Measurements from ENCODE around the gene ZNF473.

The ZNF473 gene

DNA sequence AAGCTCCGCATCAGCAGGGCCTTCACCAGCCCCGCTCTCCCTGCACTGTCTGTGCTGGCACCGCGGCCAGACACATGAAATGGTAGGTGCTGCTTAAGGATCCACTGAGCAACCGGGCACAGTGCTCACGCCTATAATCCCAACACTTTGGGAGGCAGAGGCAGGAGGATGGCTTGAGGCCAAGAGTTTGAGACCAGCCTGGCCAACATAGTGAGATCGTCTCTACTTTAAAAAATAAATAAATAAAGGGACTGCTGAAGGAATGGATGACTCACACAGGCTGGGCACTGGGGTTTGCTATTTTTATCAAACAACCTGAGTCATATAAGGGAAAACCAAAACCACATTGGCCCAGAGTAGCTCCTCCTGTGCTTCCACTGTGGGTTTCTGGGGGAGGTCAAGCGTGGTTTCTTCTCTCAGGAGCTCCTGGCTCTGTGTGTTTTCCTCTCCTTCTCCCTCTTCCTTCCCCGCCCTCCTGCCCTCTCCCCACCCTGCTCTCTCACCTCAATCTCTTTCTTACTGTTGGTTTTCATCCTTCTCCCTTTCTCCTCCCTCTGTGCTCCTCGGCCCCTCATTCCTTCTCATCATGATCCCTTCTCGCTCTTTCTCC, 21.9 kb upstream of the ZNF473 start:
- DNase-seq: no peak

DNA sequence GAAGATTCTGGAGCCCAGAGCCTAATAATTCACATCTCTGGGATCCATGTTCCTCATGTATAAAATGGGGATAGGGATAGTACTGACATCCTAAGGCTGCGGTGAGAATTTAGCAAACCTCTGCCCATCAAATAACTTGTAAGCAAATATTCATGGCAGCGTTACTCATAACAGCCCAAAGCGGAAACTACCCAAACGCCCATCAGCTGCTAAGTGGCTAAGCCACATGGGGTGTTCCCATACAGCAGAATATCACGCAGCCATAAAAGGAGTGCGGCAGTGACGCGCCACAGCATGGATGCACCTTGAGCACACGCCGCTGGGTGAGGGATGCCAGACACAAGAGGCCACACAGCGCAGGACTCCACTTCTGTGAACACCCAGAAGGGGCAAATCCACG, 20.4 kb upstream of the ZNF473 start:
- DNase-seq: no peak

DNA sequence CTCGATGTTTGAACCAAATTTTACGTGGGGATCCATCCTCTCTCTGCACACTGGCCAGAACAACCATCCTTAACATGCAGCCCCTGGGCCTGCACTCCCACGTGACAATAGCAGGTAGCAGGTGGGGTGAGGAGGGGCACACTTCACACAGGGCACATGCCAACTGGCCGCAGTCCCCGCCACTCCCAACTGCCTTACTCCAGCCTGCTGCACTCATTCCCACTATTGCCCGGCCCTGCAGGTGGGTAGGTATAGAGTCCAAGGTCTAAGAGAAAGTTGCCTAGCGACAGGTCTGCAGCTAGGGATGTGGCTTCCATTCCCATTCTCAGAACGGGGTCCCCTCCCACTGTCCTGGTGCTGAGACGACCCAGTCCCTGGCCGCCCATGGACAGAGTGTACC, 18.6 kb upstream of the ZNF473 start:
- DNase-seq: no peak

DNA sequence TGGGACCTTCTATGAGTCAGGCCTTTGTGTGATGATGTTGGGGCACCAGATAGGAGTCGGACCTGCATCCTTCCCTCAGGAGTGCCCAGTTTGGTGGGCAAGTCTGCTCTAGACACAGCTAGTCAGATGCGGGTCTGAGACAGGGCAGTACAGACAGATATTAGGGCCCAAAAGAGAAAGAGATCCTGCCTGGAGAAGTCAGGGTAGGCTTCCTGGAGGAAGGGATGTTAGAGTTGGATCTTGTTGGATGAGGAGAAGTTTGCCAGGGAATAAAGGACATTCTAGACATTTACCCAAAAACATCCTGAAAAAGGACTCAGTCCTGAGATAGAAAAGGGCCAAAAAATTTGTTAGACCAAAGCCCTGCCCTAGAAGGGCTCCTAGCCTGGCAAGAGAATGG, 17.9 kb upstream of the ZNF473 start:
- DNase-seq: no peak

DNA sequence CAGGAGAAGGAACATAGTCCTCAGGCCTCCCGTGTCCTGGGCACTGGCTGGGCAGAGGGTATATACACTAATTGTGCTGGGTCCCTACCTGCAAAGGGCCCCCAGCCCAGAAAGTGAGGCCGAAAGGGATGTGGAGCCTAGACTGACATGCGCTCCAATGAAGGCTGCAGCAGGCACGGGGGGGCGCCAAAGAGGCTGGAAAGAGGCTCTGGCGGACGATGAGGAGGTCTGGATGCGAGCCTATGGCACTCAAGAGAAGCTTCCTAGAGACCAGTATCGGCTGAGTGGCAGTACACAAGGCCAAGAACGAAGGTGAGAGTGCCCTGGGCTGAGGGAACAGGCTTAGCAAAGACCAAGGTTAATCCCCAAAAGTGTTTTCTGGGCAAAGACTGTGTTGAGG, 17.3 kb upstream of the ZNF473 start:
- DNase-seq: no peak

DNA sequence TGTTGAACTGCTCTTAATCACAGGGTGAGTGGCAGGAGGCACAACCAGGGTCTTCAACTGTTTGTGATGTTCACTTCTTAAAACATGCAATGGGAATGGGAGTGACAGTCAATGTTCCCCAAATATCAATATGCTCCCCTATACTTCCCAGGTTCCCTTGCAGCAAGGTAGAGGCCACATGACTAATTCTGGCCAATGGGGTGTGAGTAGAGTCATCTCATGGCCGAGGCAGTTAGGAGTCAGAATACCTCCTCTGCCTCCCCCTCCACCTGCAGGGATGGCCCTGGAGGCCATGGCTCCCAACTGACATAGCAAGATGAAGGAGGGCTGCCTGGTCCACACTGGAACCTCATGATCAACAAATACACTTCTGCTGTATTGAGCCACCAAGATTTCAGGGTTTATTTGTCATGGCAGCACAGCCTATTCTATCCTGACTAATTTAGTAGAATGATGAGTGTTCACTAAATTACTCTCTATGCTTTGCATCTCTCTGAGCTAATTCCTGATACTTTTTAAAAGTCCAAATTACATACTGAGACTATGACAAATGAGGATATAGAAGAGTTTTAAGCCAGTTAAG, 9.5 kb upstream of the ZNF473 start:
- no peak for DNase-seq

DNA sequence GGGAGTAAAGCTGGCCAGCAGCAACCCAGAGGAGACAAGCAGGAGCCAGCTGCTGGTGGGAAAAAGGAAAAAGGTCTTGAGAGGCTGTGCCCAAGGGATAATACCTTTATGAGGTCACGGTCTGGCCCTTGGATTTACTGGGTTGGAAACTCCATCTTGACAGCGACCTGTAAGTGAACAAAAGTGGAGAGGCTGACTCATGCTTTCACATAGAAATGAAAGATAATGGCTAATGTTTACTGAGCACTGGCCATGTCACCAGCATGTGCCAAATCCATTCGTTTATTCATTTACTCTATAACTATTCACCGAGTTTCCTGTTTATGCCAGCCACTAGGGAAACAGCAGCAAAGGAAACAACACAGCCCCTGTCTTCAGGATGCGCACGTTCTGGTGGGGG, 5.3 kb upstream of the ZNF473 start:
- DNase-seq: no peak

DNA sequence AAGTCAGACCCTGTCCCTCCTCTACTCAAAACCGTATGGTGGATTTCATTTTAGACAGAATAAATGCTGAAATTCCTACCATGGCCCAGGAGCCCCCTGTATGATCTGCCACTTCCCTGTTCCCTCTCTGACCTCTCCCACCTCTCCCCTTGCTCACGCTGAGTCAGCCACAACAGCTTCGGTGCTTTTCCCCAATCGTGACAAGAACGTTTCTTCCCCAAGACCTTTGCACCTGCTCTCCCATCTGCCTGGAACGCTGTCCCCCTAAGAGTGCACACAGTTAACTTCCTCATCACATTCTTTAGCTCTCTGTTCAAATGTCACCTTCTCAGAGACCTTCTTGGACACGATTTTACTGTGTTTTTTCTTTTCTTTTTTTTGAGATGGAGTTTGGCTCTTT, 3.0 kb upstream of the ZNF473 start:
- DNase-seq: no peak

DNA sequence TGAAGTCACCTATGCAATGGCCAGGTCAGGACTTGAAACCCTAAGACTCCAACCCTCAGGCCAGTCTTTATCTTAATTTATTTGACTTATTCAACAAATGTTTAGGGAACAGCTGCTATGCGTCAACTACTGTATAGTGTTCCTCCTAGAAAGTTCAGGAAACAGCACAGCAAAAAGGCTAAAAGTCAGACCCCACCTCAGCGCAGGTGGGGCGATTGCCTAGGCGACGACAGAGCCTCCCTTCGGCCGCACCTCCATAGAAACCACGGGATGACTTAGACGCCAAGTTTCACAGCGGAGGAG, 1.1 kb upstream of the ZNF473 start:
- peak; percentile 19 for DNase-seq

DNA sequence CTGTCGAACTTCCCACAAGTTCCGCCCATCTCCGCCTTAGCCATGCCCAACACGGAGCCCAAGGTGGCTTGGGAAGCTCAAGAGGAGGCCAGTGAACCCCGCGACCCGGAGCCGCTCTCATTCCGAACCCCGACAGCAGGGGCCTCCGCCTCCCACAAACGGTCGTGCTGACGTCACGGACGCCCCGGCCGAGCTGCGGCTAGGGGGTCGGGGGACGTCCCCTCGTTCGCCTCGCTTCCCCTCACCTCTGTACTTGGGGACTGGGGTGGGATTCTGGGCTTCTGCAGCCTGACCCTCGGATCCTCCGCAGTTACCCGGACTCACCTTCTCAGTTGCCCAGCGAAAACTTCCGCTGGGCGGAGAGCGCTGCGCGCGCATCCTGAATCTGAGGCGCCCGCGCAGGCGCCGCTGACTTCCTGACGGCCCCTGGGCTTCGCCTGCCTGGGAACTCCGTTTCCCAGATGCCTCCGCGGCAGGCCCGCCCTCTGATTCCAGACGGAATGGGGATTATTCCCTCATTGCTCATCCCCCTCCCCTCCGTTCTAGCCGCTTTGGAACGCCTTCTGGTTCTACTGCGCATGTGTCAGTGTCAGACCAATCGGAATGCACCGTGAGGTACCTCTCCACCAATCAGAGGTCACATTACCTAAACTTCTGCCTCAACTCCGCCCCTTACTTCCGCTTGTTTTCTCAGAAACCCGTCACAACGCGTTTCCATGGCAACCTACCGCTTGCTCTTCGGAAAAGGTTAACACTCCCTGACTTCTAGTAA, 597 bp upstream of the ZNF473 start, which contains the start of gene VRK3:
TSS of gene VRK3 (minus strand) at position 351 of the 772 bp plus-strand sequence. CDS start 9,210 bp downstream, outside the sequence.
- peak; percentile 100 for DNase-seq

DNA sequence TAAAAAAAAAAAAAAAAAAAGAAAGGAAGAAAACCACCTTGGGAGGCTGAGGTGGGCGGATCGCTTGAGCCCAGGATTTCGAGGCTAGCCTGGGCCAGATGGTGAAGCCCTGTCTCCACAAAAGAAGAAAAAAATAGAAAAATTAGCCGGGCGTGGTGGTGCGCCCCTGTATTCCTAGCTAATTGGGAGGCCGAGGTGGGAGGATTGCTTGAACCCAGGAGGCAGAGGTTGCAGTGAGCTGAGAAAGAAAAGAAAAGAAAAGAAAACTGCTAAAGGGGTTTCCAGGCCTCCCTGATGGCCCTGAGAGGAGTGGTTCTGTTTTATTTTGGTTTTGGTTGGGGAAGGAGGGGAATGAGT, 723 bp downstream of the ZNF473 start:
- no peak for DNase-seq

DNA sequence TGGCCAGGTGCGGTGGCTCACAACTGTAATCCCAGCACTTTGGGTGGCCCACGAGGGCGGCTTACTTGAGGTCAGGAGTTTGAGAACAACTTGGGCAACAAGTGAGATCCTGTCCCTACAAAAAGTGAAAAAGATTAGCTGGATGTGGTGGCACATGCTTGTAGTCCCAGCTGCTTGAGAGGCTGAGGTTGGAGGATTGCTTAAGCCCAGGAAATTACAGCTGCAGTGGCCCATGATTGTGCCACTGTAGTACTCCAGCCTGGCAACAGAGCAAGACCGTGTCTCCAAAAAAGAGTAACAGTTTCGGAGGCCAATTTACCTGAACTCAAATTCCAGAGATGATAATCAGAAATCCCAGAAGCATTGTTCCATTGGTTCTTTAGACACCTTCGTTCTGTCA, 4.4 kb downstream of the ZNF473 start:
- DNase-seq: no peak

DNA sequence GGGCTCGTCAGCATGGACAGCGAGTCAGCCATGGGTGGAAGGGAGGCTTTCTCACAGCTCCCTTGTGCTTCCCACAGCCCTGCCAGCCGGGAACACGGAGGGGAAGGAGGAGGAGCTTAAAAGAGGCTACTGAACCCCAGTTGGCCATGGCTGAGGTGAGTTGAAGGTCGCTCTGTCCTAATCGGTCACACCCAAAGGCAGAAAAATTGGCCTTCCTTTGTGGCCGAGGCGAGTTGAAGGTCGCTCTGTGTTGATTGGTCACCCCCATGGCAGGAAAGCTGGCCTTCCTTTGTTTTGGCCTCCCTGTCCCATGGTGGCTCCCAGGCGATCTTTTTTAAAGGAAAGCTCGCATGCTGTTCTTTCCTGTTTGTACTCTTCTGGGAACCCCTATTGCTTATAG, 5.1 kb downstream of the ZNF473 start:
- DNase-seq: no peak

DNA sequence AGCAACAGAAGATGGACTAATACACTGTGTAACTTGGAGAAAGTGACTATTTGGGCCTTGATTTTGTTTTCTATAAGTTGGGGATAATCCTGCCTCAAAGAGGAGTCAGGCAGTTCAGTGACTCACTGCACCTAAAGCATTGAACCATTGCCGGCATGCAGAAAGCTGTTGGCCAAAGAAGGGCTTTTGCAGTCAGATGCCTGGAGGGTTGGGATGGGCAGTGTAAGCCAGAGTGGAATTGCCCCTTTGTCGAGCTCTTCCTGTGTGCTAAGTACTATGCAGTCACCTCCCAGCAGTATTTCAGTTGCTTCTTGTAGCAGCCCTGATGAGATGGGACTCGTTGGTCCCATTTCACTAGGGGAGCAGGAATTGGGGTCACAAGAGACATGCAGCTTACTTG, 11.1 kb downstream of the ZNF473 start:
- DNase-seq: no peak

DNA sequence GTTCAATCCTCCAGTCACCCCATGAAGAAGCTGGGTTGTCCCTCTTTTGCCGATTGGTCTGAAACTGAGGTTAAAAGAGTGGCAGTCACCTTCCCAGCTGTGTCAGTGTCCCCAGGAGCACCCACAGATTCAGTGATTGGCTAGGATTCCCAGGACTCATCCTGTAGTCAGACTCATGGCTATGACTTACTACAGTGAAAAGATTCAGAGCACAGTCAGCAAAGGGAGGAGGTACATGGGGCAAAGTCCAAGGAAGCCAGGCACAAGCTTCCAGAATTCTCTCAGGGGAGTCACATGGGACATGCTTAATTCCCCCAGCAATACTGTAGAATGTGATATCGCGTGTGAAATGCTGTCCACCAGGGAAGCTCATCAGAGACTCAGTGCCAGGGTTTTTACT, 14.2 kb downstream of the ZNF473 start:
- DNase-seq: no peak

DNA sequence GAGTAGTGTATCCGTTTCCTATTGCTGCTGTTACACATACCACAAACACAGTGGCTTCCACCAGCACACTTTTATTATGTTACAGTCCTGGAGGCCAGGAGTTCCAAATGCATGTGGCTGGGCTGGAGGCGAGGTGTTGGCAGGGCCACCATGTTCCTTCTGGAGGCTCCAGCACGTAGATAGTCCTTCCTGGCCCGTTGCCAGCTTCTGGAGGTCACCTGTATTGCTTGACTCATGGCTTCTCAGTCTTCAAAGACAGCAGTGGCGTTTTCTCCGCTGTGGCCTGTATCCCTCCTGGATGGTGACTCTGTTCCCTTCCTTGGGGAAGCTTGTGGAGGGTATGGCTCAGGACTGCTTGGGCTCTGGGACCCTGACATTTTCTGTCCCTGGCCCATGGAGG, 15.2 kb downstream of the ZNF473 start:
- DNase-seq: no peak

DNA sequence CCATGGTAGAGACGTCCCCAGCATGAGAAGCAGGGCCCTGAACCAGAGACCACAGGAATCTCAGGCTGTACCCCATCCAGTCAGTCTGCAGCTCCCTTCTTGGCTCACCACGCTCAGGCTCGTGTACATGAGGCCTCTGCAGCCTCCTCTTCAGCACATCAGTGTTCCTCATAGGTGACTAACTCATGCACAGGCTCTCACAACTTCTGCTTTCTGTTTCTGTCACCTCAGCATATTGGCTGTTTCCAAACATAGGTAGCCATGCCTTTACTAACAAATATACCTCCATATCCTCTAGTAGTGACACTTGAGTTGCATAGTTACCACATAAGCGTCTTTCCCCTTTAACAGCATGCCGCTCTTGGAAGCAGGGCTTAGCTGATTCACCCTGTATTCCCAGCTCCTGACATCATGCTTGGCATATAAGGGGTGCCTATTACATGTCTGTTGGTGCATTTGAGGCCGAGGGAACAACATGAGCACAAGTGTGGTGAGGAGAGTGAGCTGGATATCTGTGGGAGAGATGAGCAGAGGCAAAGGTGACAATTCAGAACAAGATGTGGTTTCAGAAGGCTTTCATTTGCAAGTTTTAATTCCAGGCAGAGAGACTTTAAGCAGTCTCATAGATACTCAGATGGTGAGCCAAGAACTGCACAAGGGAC, 16.7 kb downstream of the ZNF473 start:
- no peak for DNase-seq

DNA sequence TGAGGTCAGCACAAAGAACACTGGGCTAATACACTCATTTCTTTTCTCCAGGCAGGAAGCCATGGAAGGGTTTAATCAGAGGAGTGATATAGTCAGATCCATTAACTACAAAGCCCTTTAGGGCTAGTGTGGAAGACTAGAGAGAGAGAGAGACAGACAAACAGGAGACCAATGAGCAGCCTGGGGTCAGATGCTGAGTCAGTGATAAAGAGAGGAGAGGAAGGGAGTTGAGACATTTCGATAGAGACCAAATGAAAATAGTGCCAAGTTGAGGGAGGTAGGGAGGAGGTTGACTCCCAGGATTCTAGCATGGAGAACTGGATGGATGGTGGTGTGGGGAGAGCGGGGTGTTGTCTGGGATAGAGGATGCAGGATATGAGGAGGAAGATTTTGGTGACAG, 18.2 kb downstream of the ZNF473 start:
- DNase-seq: no peak

DNA sequence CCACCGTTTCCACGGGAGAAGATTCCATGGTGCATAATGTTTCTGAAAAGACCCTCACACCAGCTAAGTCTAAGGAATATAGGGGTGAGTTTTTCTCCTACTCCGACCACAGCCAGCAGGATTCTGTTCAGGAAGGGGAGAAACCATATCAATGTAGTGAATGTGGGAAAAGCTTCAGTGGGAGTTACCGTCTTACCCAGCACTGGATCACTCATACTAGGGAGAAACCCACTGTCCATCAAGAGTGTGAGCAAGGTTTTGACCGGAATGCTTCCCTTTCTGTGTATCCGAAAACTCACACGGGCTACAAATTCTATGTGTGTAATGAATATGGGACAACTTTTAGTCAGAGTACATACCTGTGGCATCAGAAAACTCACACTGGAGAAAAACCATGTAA, 19.1 kb downstream of the ZNF473 start:
- DNase-seq: no peak

DNA sequence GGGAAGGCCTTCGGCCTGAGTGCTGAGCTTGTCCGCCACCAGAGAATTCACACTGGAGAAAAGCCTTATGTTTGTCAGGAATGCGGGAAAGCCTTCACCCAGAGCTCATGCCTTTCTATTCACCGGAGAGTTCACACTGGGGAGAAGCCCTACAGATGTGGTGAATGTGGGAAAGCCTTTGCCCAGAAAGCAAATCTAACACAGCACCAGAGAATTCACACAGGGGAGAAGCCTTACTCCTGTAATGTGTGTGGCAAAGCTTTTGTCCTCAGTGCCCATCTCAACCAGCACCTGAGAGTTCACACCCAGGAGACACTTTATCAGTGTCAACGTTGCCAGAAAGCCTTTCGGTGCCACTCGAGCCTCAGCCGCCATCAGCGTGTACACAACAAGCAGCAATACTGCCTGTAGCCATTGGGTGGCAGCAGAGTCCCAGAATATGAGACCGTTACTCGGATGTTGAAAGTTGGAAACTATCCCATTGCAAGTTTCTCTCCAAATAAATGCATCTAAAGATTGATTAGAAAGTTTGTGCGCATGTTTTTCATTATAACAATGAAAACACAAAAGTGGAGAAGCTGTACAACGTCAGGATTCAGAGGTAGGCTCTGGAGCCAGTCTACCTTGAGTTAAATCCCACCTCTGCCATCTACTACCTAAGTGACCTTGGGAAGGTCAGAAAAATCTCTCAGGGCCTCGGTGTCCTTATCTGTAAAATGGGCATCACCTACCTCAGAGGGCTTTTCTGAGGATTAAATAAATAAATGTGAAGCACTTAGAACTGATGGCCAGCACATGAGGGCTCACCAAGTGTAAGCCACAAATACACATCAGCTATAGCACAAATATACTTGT, 21.1 kb downstream of the ZNF473 start:
- DNase-seq: peak; percentile 7

DNA sequence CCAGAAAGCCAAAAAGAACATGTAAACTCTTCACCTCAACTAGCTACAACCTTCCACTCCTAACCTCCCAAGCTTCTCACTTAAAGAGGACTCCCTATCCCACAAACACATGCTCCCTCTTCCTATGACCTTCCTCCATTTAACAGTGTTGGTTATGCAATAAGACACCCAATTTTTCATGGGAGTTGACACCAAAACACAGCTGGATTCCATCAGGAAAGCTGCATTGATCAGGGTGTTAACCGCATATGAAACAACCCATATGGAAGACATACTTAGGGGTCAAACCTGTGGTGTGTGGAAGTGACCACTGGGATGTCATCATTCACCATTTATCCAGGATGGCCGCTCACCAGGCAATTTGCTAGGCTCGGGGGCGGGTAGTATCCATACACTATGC, 21.9 kb downstream of the ZNF473 start:
- no peak for DNase-seq

DNA sequence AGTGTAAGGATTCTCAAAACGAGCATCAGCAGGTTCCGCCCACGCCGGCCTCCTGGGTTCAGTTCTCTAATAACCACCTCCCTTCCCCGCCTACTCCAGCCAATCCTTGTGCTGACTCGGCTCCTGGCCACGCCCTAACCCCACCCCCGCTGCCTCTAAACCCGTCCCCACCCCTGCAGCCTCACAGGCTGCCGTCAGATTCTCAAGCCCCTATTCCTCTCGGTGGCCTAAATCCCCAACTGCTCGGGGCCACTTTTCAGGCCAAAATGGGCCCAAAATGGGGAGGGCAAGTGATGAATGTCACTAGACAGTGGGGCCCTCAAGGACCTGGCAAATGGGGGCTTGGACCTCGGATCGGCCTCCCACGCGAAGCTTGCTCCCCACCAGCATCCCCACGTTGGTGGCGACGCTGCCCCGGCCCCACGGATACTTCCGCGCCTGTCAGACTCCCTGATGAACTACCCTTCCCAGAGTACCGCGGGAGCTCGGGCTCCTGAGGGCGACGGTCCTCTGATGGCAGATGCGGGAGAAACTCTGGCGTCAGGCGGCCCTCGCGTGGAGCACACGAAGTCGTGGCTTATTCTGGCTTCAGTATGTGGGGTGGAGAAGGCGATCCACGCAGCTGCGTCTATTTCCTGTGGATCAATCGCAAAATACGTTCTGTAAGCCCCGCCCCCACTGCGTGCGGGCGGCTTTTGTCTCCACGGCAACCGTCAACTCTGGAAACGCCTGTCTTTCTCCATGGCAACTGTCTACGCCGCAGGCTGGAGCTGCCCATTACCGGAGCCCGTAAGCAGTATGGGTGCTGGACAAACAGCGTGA, 24.8 kb downstream of the ZNF473 start:
- peak; percentile 90 for DNase-seq
